Spinal cord (tissue), 10 donors: ENCODE measurements around the gene LRP1B. TPM values are rescaled to one million over a fixed set of nuclear protein-coding genes. Genes with fewer than 3 reads are reported as not detected.

Experiments used
- DNase-seq, 6 donors: peaks; one replicate each; pipeline versions ENCODE4 v3.0.0 to v3.0.0-alpha.2; 2013 to 2015; ENCODE audit warnings: low spot score in 6 of 6, low read depth in 4 of 6
- H3K27ac ChIP-seq: one replicate; pipeline ENCODE4 v1.5.1; 2013; ENCODE audit warnings: low read depth, low read length, control low read depth
- H3K27me3 ChIP-seq: one replicate; pipeline ENCODE4 v1.6.1; 2013; ENCODE audit warnings: low read length; ENCODE audit not compliant: control insufficient read depth, insufficient read depth
- H3K36me3 ChIP-seq: one replicate; pipeline ENCODE4 v1.6.1; 2013; ENCODE audit warnings: low read length; ENCODE audit not compliant: control insufficient read depth, insufficient read depth
- H3K4me1 ChIP-seq: one replicate; pipeline ENCODE4 v1.6.1; 2013; ENCODE audit warnings: low read length; ENCODE audit not compliant: control insufficient read depth, insufficient read depth
- H3K4me3 ChIP-seq: one replicate; pipeline ENCODE4 v1.5.1; 2013; ENCODE audit warnings: low read depth, low read length, control low read depth
- H3K9me3 ChIP-seq: one replicate; pipeline ENCODE4 v1.6.1; 2013; ENCODE audit warnings: low read length; ENCODE audit not compliant: control insufficient read depth, insufficient read depth
- WGBS: methylation state at CpG from one replicate; pipeline ENCODE4 v1.1.5; 2013; ENCODE audit warnings: missing lambda C conversion rate; ENCODE audit not compliant: insufficient coverage; 5-methylcytosine and 5-hydroxymethylcytosine counted together
- polyA plus RNA-seq, 2 donors: library from polyadenylated mRNA; unstranded; fragments of 120-200 nt; gene quantifications; one replicate each; pipeline ENCODE4 v1.2.1, GENCODE V29; 2013; ENCODE audit not compliant: insufficient read length in 2 of 2
- total RNA-seq, 2 donors: library from RNA; depleted of rRNA in 1 of 2; stranded (reverse); fragments of 120-200 nt in 1 of 2; fragments of >200 nt in 1 of 2; gene quantifications; one replicate each; pipeline versions ENCODE4 v1.2.3 to v1.2.4, GENCODE V29; 2013 to 2014
- donor health status: healthy.

LRP1B gene
- total and polyA plus RNA-seq, 4 donors, result 22.1 to 70.2 (median 32.1) TPM

- H3K9me3 ChIP-seq, result no peaks in the 10 kb centered on the region
- peak in 1 of 6 donors; percentile 37 for DNase-seq
- H3K4me1 ChIP-seq, result no peaks in the 10 kb centered on the region
- H3K36me3 ChIP-seq, result no peaks in the 10 kb centered on the region
- WGBS, result 64% methylated on average over 3 of the region's 3 CpGs
- H3K27me3 ChIP-seq, result no peaks in the 10 kb centered on the region
- H3K4me3 ChIP-seq, result no peak overlapping the region
- no peak overlapping the region for H3K27ac ChIP-seq
These were observed 1395.8 kb downstream of the LRP1B start for GRCh38 chr2:140734992-140735391.

GRCh38 chr2:140718999-140719398, 1411.8 kb downstream of the LRP1B start:
- no peaks in the 10 kb centered on the region for H3K4me1 ChIP-seq
- WGBS, result no CpG with 5 or more reads among the region's 1 CpG
- H3K9me3 ChIP-seq, result no peaks in the 10 kb centered on the region
- DNase-seq, result no peak
- no peak overlapping the region for H3K4me3 ChIP-seq
- H3K27ac ChIP-seq, result no peak overlapping the region
- H3K27me3 ChIP-seq, result no peaks in the 10 kb centered on the region
- no peaks in the 10 kb centered on the region for H3K36me3 ChIP-seq

GRCh38 chr2:140717481-140717880, 1413.3 kb downstream of the LRP1B start:
- Histone ChIP-seq H3K9me3 (no peaks in the 10 kb centered on the region), H3K27ac (no peak overlapping the region), H3K4me1 (no peaks in the 10 kb centered on the region), H3K4me3 (no peak overlapping the region), H3K27me3 (no peaks in the 10 kb centered on the region), H3K36me3 (no peaks in the 10 kb centered on the region)
- DNase-seq, result peak in 1 of 6 donors; percentile 56
- WGBS, result no CpG with 5 or more reads among the region's 2 CpGs

DNA sequence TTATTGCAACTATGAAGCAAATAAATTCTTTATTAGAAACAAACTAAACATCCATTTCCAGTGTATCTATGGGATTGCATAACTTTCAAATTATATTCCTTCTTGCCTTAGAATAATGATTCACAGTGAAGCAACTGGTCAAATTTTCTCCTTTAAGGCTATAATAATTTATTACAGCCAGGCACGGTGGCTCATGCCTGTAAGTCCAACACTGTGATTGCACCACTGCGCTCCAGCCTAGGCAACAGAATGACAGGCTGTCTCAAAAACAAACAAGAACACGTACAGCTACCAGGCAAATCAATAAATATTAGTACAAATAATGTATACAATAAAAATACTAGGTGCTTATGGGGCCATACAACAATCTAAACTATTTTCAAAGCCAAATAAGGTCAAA, 1416.2 kb downstream of the LRP1B start:
- no CpG with 5 or more reads among the region's 3 CpGs for WGBS
- Histone ChIP-seq H3K36me3 (no peaks in the 10 kb centered on the region), H3K4me1 (no peaks in the 10 kb centered on the region), H3K9me3 (no peaks in the 10 kb centered on the region), H3K27me3 (no peaks in the 10 kb centered on the region), H3K4me3 (no peak overlapping the region), H3K27ac (no peak overlapping the region)
- DNase-seq, result no peak

GRCh38 chr2:140711867-140712266, 1418.9 kb downstream of the LRP1B start:
- no peaks in the 10 kb centered on the region for H3K9me3 ChIP-seq
- H3K27me3 ChIP-seq, result no peaks in the 10 kb centered on the region
- no peak overlapping the region for H3K4me3 ChIP-seq
- H3K36me3 ChIP-seq, result no peaks in the 10 kb centered on the region
- no peak for DNase-seq
- no peak overlapping the region for H3K27ac ChIP-seq
- WGBS, result 100% methylated on average over 2 of the region's 3 CpGs
- no peaks in the 10 kb centered on the region for H3K4me1 ChIP-seq

DNA sequence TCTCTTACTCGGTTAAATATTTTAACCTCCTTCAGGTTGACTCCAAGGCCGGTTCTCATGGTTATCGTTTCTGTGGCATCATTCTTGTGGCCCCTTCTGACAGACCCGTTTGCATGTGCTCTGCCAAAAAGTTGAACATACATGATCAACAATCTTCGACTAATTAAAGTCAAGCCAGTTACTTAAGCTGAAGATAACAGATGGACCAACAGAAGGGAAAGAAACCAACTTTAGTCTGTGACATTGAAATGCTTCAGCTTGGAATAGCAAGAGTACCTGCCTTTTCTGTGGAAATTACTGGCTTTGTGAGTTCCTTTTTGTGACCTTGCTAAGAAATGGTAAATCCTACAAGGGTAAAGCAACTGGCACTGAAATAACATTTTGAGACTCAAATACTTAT, 1429.1 kb downstream of the LRP1B start:
- 86% methylated on average over 3 of the region's 5 CpGs for WGBS
- H3K9me3 ChIP-seq, result no peaks in the 10 kb centered on the region
- H3K4me1 ChIP-seq, result no peaks in the 10 kb centered on the region
- peak in 1 of 6 donors; percentile 59 for DNase-seq
- no peaks in the 10 kb centered on the region for H3K27me3 ChIP-seq
- H3K4me3 ChIP-seq, result no peak overlapping the region
- H3K36me3 ChIP-seq, result no peaks in the 10 kb centered on the region
- no peak overlapping the region for H3K27ac ChIP-seq

DNA sequence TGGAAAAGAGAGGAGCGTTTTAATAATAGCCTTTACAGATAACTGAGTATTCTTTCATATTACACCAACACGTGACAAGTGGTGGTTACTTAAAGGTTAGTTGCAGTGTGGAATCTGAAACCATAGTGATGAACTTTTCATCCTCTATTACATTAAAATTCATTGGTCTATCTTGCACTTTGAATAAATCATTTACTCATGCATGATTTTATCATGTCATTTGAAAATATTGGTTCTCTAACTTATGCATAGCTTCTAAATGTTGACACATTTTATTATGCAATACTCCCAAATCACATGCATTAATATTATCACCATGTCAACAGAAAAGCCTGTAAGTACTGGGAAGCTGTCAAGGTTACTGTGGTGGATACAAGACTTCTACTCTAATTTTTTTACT, 1432.2 kb downstream of the LRP1B start:
- WGBS, result no CpG with 5 or more reads among the region's 2 CpGs
- Histone ChIP-seq H3K9me3 (no peaks in the 10 kb centered on the region), H3K27ac (no peak overlapping the region), H3K4me1 (no peaks in the 10 kb centered on the region), H3K36me3 (no peaks in the 10 kb centered on the region), H3K4me3 (no peak overlapping the region), H3K27me3 (no peaks in the 10 kb centered on the region)
- no peak for DNase-seq

GRCh38 chr2:140696449-140696848, 1434.4 kb downstream of the LRP1B start:
- WGBS, result no CpG with 5 or more reads among the region's 3 CpGs
- no peak for DNase-seq
- Histone ChIP-seq H3K36me3 (no peaks in the 10 kb centered on the region), H3K4me3 (no peak overlapping the region), H3K9me3 (no peaks in the 10 kb centered on the region), H3K27ac (no peak overlapping the region), H3K27me3 (no peaks in the 10 kb centered on the region), H3K4me1 (no peaks in the 10 kb centered on the region)

DNA sequence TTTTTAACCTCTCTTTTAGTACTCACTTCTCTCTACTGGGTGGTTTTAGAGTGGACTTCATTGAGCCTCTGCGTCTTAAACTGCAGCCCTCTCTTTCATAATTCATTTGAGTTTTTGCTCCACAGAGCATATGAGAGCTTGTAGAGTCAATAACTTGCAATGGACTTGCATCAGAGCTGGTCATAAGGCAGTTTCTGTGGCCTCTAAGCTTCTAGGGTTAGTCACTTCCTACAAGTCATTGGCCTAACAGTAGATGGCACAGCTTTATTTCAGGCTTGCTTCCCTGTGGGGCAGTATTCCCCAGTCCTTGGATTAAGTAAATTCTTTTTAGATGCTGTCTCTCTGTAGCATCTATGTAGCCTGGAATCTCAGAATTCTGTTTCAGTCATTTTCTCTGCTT, 1435.7 kb downstream of the LRP1B start:
- Histone ChIP-seq H3K36me3 (no peaks in the 10 kb centered on the region), H3K4me1 (no peaks in the 10 kb centered on the region), H3K27me3 (no peaks in the 10 kb centered on the region), H3K27ac (no peak overlapping the region), H3K9me3 (no peaks in the 10 kb centered on the region), H3K4me3 (no peak overlapping the region)
- no peak for DNase-seq
- WGBS, result 83% methylated on average over 1 of the region's 1 CpG

GRCh38 chr2:140687825-140688224, 1443.0 kb downstream of the LRP1B start:
- Histone ChIP-seq H3K9me3 (no peaks in the 10 kb centered on the region), H3K36me3 (no peaks in the 10 kb centered on the region), H3K4me3 (no peak overlapping the region), H3K27me3 (no peaks in the 10 kb centered on the region), H3K27ac (no peak overlapping the region), H3K4me1 (no peaks in the 10 kb centered on the region)
- DNase-seq, result no peak
